ENCODE results near the gene ALDH9A1.

DNA sequence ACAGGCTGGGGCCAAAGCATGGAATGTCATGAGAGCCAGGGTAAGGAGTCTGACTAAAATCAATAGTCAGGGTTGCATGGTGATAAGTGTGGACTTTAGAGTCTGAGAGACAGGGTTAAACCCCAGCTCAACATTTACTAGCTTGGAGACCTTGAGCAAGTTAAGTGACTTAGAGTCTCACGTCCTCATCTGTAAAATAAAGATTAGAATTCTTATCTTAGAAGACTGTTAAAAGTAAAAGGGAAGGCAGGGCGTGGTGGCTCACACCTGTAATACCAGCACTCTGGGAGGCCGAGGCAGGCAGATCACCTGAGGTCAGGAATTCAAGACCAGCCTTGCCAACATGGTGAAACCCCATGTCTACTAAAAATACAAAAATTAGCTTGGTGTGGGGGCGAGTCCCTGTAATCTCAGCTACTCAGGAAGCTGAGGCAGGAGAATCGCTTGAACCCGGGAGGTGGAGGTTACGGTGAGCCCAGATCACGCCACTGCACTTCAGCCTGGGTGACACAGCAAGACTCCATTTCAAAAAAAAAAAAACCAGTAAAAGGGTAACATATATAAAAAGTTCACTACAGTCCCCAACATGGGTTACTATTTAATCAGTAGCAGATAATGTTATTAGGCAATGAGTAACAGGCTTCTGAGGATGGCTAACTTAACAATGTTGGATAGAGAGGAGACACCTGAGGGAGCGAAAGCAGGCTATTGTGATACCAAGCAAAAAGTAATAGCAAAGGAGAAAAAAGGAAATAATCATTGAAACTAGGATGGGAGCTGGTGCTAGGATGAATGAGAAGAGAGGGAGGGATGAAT is 49.5 kb upstream of the ALDH9A1 start:
- TF ChIP-seq CEBPB (IDR thresholded peaks at IDR 0.05) (no peak), ZBTB7A (IDR thresholded peaks at IDR 0.05; ENCODE audit: low read depth) (no peak), YY1 (IDR thresholded peaks at IDR 0.05; ENCODE audit: low read depth) (no peak), EP300 (IDR thresholded peaks at IDR 0.05; ENCODE audit: borderline replicate concordance) (no peak), RAD21 (IDR thresholded peaks at IDR 0.05; ENCODE audit: low read depth) (no peak), TAF1 (IDR thresholded peaks at IDR 0.05; ENCODE audit: low read depth) (no peak), NFIC (IDR thresholded peaks at IDR 0.05) (no peak), FOXM1 (IDR thresholded peaks at IDR 0.05; ENCODE audit: borderline replicate concordance, low read depth) (no peak), TEAD4 (IDR thresholded peaks at IDR 0.05) (no peak), CREB1 (IDR thresholded peaks at IDR 0.05; ENCODE audit: low read depth) (no peak), TCF12 (IDR thresholded peaks at IDR 0.05; ENCODE audit: low read depth) (no peak)
- TF ChIP-seq, protein P1, sequence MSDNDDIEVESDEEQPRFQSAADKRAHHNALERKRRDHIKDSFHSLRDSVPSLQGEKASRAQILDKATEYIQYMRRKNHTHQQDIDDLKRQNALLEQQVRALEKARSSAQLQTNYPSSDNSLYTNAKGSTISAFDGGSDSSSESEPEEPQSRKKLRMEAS (IDR thresholded peaks at IDR 0.05), result no peak

Measured in Ishikawa (cell line).